ENCODE data around the gene SSRP1. TPM values are rescaled to one million over a fixed set of nuclear protein-coding genes. Genes with fewer than 3 reads are reported as not detected.

Gene SSRP1
- total RNA-seq, 1 experiment from 2014 or later, result 173 TPM

DNA sequence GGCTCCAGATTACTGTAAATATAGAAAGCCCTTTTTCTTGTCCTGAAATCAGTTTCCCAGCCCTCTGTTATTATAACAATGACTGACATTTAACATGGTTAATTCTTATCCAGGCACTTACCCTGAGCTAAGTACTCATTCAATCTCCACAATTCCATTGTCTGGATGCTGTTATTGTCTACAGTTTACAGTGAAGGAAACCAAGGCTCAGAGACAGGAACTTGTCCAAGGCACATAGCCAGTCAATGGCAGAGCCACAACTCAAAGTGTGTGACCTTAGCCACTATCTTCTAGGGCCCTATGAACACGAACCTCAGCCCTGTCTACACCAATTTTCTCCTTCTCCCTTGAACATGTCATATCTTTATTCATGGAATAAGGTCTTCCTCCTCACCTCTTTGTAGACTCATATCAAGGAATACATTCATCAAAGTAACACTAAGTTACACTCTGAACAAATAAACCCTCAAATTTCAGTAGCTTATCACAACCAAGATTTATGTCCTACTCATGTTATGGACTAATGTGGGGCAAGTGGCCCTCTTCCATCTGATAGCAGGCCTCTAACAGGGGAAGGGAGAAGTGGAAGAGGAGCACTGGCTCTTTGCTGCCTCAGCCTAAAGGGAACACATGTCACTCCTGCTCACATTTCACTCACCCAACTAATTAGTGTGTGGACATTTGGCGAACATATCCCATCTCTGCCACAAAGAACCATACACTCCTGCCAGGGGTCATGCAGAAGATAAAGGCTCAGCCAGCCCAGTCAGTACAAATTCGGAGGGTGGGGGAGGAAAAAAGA is 59.3 kb downstream of the SSRP1 start:
- ATAC-seq, result no peak
- H3K4me3 ChIP-seq (ENCODE audit: low read depth in 2 of 2, low read length in 2 of 2), result no peak overlapping the region
- H3K36me3 ChIP-seq (ENCODE audit: control insufficient read depth, insufficient read depth, low read length), result no peaks in the 10 kb centered on the region
- intact Hi-C loops (cut with micrococcal nuclease; ENCODE audit: unreplicated experiment) (no loop called here), in situ Hi-C loops (cut with HindIII; ENCODE audit: low pct_unique_long_range_greater_than_20kb, low sequenced_read_pairs) (no loop called here)
- H3K27me3 ChIP-seq (ENCODE audit: control insufficient read depth, insufficient read depth, low read length), result no peaks in the 10 kb centered on the region
- TF ChIP-seq CTCF (IDR thresholded peaks at IDR 0.05) (no peak), SIN3A (IDR thresholded peaks at IDR 0.05; ENCODE audit: borderline replicate concordance, insufficient read depth, low read depth, low read length) (no peak), TCF7L2 (IDR thresholded peaks at IDR 0.05; ENCODE audit: low read depth, low read length) (no peak), POLR2AphosphoS5 (IDR thresholded peaks at IDR 0.05; ENCODE audit: low read depth, low read length) (no peak), REST (IDR thresholded peaks at IDR 0.05; ENCODE audit: insufficient read depth in 1 of 2, low read depth in 2 of 2, low read length in 1 of 2) (no peak)
- BruUV-seq (replicated peaks), result no TSS peak
- 0 out of 2 replicates have a peak, but pooled peaks cover 3% of the 10 kb centered on the region for H3K9me3 ChIP-seq (ENCODE audit: control insufficient read depth, insufficient read depth, low read depth, low read length)
- DNase-seq (ENCODE audit: low read depth, low spot score), result no peak
- ChIA-PET POLR2A (no interaction called here), CTCF (no interaction called here)
- peaks cover 4% of the 10 kb centered on the region; the same call in 1 of the 2 replicates for H3K4me1 ChIP-seq (ENCODE audit: control insufficient read depth, insufficient read depth, low read length)
- H3K27ac ChIP-seq (ENCODE audit: low read length), result no peak overlapping the region

Other genes with a start within 250 kb of the SSRP1 start
- gene LRRC55, start 153.9 kb downstream of the SSRP1 start, total RNA-seq (2021; ENCODE audit: unreplicated experiment), result not detected
- not detected for gene APLNR, start 98.6 kb downstream of the SSRP1 start, total RNA-seq (2021; ENCODE audit: unreplicated experiment)
- 94.6 TPM for gene TNKS1BP1, start 10.9 kb downstream of the SSRP1 start, total RNA-seq (2021; ENCODE audit: unreplicated experiment)
- not detected for gene P2RX3, start 2.5 kb upstream of the SSRP1 start, total RNA-seq (2021; ENCODE audit: unreplicated experiment)
- not detected for gene PRG3, start 45.3 kb upstream of the SSRP1 start, total RNA-seq (2021; ENCODE audit: unreplicated experiment)
- not detected for gene PRG2, start 54.8 kb upstream of the SSRP1 start, total RNA-seq (2021; ENCODE audit: unreplicated experiment)
- 8.6 TPM for gene SLC43A3, start 91.2 kb upstream of the SSRP1 start, total RNA-seq (2021; ENCODE audit: unreplicated experiment)
- gene RTN4RL2, start 124.6 kb upstream of the SSRP1 start, total RNA-seq (2021; ENCODE audit: unreplicated experiment), result 0.90 TPM
- gene SLC43A1, start 179.8 kb upstream of the SSRP1 start, total RNA-seq (2021; ENCODE audit: unreplicated experiment), result 2.0 TPM
- 152 TPM for gene TIMM10, start 194.9 kb upstream of the SSRP1 start, total RNA-seq (2021; ENCODE audit: unreplicated experiment)
- not detected for gene SMTNL1, start 201.7 kb upstream of the SSRP1 start, total RNA-seq (2021; ENCODE audit: unreplicated experiment)
- 19.1 TPM for gene UBE2L6, start 231.8 kb upstream of the SSRP1 start, total RNA-seq (2021; ENCODE audit: unreplicated experiment)